IPS-NIHi7 (cell line): ENCODE measurements around the gene CLTC.

ENCODE experiments used
- DNase-seq: peaks from one replicate; pipeline ENCODE4 v3.0.0; 2012; ENCODE audit warnings: mixed read lengths; ENCODE audit errors: extremely low spot score

Gene CLTC

DNA sequence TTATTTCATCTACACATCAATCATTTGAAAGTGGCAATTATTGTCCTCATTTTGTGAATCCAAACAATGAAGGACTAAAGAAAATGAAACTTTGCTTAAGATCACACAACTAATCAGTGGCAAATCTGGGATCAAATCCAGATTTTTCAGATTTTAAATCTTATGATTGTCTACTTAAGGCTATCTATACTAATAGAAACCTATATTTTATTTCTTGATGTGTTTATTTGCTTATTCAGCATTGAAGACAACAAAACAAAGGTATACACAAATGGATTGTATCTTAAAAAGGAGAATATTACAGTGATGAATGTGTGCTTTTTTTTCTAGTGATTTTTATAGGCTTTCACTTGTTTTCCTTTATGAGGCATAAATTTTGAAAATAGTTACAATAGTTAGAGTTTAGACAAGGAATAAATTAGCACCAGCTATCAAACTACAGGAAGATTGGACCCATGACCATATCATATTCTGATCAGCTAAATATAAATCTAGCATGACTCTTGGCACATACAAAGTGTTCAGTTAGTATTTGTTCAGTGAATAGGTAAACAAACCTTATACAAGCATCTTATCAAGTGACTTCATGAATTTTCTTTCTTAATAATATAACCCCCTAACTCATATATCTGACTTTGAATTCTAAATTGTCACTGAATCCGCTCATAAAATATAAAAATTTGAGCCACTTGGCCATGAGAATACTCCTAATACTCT, 108.3 kb downstream of the CLTC start:
- DNase-seq = no peak

DNA sequence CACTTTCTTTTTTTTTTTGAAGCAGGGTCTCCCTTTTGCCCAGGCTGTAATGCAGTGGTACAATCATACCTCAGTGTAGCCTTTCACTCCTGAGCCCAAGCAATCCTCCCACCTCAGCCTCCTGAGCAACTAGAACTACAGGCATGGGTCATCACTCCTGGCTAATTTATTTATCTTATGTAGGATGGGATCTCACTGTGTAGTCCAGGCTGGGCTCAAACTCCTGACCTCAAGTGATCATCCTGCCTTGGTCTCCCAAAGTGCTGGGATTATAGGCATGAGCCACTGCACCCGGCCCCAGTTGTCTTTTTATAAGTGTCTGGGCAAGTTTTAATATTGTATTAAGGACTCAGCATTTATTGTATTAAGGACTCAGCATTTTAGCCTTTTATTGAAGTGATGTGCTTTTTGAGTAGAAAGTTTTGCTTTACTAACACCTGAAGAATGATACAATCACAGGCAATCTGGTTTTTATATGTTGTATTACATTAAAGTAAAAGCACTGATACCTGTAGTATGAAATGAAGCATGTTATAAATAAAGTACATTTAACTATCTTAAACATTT, 110.7 kb downstream of the CLTC start:
- DNase-seq = no peak

DNA sequence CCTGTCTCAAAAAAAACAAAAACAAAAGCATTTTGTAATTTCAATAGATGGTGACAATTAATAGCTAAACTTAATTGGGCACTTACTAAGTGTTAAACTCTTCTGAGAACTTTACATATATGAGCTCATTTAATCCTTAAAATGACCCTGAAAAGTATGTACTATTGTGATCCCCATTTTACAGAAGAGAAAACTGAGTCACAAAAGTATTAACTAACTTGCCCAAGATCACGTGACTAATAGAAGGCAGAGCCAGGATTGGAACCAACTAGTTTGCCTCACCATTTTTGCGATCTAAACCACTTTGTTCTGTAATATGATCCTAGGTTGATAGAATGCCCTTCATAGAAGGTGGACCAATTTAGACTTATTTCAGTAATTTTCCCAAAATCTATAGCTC, 114.0 kb downstream of the CLTC start:
- DNase-seq = no peak

DNA sequence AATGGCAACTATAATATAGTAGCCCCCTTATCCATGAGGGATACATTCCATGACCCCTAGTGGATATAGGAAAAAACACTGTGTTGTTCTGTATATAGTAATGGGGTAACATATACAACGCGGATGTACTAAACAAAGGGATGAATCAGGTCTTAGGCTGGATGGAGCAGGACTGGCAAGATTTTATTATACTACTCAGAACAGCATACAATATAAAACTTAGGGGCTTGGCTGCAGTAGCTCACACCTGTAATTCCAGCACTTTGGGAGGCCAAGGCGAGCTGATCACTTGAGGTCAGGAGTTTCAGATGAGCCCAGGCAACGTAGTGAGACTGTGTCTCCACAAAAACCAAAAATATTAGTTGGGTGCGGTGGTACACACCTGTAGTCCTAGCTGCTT, 114.5 kb downstream of the CLTC start:
- DNase-seq = no peak

DNA sequence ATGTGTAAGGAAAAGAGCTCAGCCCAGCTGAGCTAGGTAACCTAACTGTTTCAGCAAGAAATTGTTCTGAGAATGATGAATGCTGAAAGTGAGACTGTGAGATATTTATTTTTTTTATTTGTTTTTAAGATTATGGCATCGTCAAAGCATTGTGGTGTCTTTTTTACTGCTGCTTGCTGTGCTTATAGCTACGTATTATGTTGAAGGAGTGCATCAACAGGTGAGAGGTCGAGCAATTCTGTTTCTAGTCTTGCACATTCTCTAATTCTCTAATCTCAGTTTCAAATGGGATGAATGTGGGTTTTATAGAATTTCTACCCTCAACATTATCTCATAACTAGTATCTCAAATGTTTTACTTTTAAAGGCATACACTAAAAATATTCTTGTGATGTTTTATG, 117.6 kb downstream of the CLTC start:
- DNase-seq = no peak

DNA sequence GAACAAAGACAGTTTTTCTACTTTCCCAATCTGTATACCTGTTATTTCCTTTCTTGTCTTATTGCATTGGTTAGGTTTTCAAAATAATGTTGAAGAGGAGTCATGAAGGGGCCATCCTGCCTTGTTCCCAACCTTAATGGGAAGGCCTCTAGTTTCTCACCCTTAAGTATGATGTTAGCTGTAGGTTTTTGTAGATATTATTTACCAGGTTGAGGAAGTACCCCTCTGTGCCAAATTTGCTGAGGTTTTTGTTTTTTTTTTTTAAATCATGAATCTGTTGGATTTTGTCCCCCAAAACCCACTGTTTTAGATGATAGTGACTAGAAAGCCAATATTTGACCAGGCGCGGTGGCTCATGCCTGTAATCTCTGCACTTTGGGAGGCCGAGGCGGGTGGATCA, 124.1 kb downstream of the CLTC start:
- DNase-seq = no peak

DNA sequence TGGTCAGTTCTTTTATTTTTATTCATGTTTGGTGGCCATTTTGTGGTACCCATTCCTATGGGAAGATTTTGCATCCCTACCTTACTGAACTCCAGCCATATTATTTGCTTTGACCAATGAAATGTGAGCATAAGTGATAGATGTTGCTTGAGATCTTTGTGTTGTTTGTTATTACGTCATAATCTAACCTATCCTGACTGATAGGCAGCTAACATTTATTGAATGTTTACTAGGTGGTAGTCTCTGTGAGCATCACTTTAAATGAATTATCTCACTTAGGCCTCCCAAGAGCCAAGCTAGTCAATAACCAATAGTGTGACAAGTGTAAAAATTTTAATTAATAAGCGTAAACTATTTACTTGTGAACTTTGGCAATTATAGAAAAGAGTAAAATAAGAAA, 125.3 kb downstream of the CLTC start:
- no peak for DNase-seq
